Measurements from ENCODE around the gene LTBP3.
A peak's percentile ranks its signal among the peaks of the same experiment; 100 is the strongest.

LTBP3 gene

DNA sequence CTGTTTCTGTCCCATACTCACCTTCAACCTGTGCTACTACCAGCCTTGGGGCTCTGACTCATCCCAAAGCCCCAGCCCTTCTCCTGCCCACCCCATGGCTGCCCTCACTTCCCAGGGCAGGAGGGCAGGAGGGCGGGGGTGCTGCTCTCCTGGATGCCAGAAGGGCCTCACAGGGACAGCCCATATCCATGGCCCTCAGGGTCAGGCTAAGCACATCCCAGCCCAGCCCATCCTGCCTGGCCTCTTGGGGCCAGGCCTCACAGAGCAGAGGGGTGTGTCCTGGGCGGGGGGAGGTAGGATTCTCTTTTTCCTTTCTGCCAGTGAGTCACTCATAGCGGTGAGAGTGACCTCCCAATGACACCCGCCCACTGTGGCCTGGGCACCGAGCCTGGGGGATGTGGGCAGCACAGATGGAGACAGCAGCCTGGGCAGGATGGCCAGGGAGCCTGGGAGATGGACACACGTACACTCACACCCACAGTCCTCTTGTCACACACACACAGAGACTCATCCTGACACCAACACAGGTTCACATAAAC lies 2.4 kb downstream of the LTBP3 start:
- DNase-seq (ENCODE audit: low read depth in 2 of 3, low spot score in 1 of 3), result no peak

GRCh38 chr11:65554842-65555430 lies 3.2 kb downstream of the LTBP3 start:
- no peak for DNase-seq (ENCODE audit: low read depth in 2 of 3, low spot score in 1 of 3)

GRCh38 chr11:65554057-65554818 lies 3.9 kb downstream of the LTBP3 start:
- no peak for DNase-seq (ENCODE audit: low read depth in 2 of 3, low spot score in 1 of 3)

DNA sequence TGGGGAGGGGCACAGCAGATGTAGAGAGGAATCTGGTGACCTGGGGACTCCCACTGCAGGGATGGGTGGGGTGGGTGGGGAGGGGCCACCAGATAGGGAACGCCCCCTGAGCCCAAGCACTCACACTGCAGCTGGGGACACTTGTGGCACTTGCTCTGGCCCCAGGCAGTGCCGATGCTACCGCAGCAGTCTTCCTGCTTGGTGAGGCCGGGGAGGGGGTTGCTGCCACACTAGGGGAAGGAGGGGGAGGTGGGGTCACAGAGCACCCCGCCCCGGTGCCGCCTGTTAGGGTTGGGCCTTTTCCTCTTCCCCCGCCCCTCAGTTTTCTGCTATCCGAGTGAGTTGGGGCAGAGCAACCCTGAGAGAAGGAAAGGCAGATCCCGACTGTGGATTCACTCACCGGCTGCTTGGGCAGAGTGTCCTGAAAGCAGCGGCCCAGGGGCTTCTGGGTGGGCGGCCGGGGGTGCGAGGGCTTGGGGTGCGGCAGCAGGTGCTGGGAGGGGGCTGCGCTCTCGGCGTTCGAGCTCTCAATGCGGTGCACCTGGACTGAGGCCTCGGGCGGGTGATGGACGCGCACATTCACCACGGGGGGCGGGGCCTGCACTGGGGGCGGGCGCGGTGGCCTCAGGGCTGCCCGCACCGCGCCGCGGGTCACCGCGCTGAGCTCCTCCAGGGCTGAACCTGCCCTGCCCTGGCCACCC lies 4.7 kb downstream of the LTBP3 start:
- peak in 1 of 3 donors; percentile 50 for DNase-seq (ENCODE audit: low read depth in 2 of 3, low spot score in 1 of 3)

- no peak for DNase-seq (ENCODE audit: low read depth in 2 of 3, low spot score in 1 of 3)
Measured at GRCh38 chr11:65552388-65552951, 5.7 kb downstream of the LTBP3 start.

DNA sequence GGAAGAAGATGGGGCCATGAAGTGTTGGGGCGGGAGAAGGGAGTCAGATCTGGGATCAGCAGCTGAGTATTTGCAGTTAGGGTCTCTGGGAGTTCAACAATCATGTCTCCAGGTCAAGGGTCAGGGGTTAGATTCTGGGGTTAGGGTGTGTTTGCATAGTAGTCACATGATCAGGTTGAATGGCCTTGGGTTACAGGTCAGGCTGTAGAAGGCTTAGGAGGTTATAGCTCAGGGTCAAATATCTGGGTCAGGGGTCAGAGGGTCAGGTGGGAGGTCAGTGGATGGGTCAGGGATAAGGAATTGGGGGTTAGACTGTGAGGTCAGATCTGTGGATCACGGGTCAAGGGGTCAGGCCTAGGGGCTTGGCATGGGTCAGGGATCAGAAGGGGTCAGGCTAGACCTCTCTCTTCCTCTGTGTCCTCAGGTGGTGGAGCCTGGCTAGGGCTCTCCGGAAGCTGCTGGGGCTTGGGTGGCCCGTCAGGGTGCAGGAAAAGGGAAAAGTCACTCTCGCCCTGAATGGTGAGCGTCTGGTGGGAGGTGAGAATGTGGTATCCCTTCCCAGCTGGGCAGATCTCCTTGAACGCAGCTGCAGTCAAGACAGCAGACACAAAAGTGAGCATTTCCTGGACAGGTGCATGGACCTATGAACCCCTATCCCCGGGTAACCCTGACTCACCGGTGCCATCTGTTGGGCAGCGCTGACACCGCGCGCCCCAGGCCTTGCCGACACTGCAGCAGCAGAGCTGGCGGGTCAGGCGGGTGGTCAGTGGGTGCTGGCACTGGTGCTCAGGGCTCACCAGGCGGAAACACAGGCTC lies 6.4 kb downstream of the LTBP3 start:
- peak in 1 of 3 donors; percentile 52 for DNase-seq (ENCODE audit: low read depth in 2 of 3, low spot score in 1 of 3)

DNA sequence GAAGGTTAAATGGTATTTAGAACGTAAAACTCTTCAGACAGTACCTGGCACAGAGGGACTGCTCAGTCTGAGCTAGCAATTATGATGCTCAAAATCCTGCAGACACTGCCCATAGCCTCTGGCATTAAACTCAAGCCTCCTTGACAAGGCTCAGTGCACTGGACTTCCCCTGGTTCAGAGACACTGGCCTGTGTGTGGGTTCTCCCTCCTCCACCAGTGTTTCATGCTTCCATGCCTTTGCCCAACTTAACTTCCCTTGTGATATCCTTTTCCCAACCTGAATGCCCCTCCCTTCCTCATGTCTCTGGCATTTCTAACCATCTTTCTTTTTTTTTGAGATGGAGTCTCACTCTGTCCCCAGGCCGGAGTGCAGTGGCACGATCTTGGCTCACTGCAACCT lies 9.1 kb downstream of the LTBP3 start:
- no peak for DNase-seq (ENCODE audit: low read depth in 2 of 3, low spot score in 1 of 3)

DNA sequence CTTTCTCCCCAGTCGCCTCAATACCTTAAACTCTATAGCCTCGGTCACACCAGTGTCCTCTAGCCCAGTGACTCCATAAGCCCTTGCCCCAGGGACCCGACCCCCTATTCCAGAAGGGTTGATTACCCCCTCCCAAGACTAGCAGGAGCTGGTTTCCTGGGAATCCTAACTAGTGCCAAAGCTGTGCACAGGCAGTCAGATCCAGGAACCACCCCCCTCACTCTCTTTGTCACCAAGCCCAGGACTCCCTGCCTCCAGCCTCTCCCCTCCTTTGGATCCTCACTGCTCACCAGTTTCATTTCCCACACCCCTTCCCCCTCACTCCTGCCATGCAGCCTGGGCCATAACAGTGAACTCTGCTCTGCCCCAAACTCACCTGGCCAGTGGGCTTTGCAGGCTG lies 9.8 kb downstream of the LTBP3 start:
- no peak for DNase-seq (ENCODE audit: low read depth in 2 of 3, low spot score in 1 of 3)

- no peak for DNase-seq (ENCODE audit: low read depth in 2 of 3, low spot score in 1 of 3)
Measured at GRCh38 chr11:65547446-65548125, 10.6 kb downstream of the LTBP3 start.

DNA sequence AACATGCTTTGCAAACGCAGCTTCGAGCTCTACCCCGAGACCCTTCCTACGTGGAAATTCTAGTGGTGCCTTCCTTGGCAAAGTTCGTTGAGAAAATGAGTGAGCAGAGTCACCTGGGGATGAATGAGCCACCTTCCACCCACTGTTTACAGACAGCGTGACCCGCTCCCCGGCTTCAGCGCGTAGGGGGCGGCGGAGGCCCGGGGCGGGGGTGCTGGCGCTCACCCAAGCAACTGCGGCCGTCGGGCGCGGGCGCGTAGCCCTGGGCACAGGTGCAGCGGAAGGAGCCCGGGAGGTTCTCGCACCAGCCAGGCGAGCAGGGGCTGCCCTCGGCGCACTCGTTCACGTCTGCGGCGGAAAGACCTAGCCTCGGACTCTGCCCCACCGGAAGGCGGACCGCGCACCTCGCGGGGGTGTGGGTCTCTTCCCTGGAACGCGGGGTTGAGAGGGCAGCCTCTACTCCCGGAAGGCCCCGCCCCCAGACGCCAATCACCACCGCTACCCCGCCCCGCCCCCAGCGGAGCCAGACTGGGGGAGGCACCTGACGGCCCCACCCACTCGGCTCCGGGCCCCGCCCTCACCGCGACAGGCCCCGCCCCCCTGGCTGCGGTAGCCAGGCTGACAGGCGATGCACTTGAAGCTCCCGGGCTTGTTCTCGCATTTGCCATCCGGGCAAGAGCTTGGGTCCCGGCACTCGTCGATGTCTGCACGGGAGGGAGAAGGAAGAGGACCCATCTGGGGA lies 11.8 kb downstream of the LTBP3 start:
- DNase-seq (ENCODE audit: low read depth in 2 of 3, low spot score in 1 of 3), result peak; percentile 97 to 100 (median 98)

DNA sequence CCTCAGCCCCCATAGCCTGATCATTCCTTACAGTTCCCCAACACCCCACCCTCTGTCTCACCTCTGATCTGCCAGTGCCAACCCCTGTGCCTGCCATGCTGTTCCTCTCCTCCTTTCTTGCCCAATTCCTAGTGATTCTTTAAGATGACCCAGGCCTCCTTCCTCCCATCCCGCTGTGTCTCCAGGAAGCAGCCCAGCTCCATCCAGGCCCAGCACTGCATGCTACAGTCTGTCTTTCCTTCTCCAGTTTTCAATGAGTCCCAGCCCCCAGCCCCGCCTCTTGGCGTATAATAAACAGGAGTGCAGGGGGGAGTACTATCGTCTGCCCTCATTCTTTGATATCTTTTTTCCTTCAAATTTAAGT lies 12.3 kb downstream of the LTBP3 start:
- no peak for DNase-seq (ENCODE audit: low read depth in 2 of 3, low spot score in 1 of 3)

- no peak for DNase-seq (ENCODE audit: low read depth in 2 of 3, low spot score in 1 of 3)
Measured at GRCh38 chr11:65542738-65543390, 15.3 kb downstream of the LTBP3 start.

GRCh38 chr11:65541093-65541982 lies 16.8 kb downstream of the LTBP3 start:
- no peak for DNase-seq (ENCODE audit: low read depth in 2 of 3, low spot score in 1 of 3)

DNA sequence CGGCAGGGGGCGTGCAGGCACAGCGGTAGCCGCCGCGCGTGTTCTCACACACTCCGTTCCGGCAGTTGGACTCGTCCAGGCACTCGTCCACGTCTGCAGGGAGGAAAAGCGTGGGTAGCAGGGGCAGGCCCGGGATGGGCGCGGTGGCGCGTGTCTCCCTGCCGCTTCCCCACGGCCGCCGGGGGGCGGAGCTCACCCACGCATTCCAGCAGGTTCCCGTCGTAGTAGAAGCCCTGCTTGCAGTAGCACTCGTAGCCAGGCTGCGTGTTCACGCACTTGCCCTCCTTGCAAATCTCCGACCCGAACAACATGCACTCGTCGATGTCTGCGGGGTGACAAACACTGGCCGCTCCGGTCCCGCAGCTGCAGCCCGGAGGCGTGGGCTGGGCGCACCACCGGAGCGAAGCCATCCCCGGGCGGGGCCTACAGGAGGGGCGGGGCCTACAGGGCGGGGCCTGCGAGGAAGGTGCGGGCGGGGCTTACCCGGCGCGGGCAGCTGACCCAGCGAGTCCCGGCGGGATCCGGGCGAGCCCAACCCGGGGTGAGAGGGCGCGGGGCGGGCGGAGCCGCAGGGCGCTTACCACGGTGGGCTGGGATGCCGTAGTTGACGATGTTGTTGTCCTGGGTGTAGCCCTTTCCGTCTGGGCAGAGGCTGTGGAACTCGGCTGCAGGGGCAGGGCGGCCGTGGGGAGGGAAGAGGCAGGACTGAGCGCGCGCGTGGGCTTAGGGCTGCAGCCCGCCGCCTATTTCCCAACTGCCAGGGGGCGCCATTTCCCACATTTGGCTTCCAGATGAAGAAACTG lies 17.7 kb downstream of the LTBP3 start:
- DNase-seq (ENCODE audit: low read depth in 2 of 3, low spot score in 1 of 3), result peak; percentile 84 to 91 (median 85)

- no peak for DNase-seq (ENCODE audit: low read depth in 2 of 3, low spot score in 1 of 3)
Measured at GRCh38 chr11:65539744-65540289, 18.3 kb downstream of the LTBP3 start.

DNA sequence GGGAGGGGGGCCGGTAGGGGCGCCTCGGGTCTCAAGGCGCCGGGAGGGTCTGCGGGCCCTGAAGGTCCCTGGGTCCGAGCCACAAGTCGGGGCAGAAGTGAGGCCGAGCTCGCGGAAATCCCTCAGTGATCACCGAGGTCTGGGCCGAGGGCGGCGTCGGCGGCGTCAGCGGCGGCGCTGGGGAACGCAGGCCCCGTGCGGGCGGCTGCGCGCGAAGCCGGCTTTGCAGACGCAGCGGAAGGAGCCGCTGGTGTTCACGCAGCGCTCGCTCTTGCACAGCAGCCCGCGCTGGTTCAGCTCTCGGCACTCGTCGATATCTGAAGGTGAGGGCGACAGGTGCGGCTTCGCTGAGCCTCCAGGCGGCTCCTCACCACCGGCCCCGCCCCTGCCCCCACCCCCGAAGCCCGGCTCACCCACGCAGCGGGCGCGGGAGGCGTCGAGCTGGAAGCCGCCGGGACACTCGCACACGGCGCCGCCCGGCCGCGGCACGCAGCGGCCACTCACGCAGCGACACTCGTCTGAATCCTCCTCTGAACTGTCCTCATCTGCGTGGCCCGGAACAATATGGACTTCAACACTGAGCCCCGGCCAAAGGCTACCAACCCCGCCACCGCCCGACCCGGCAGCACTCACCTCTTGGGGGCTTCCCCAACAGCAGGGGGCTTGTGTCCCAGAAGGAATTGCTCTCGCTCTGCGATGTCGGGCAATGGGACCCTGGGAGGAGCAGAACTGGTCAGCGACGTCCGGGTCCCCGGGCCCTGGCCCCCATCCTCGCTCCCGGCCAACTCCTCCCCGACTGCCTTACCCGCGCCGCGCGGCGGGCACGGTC lies 19.0 kb downstream of the LTBP3 start:
- DNase-seq (ENCODE audit: low read depth in 2 of 3, low spot score in 1 of 3), result no peak

Measured in stimulated activated CD4-positive, alpha-beta T cell treated with anti-CD3 and anti-CD28 coated beads, Interleukin-12 subunit alpha, Interleukin-12 subunit beta, amount 100 ng/mL, for 48 hours (primary cell).